ENCODE data around the gene INTS13. TPM values are rescaled to one million over a fixed set of nuclear protein-coding genes. Genes with fewer than 3 reads are reported as not detected.

INTS13 gene
- total and polyA plus RNA-seq, 2 of the 8 experiments (the other 6 are each of a cell fraction or from before 2014, with no cell fraction given): 20.5 to 58.2 TPM

- Histone ChIP-seq H4K20me1 (replicated peaks in 1 of 2; ENCODE audit: control insufficient read depth in 1 of 2, insufficient read depth in 2 of 2, low read length in 2 of 2) (no peaks in the 10 kb centered on the region), H4K91ac (replicated peaks; ENCODE audit: insufficient read length, low read length) (no peak overlapping the region), H3K27me3 (replicated peaks in 1 of 4; ENCODE audit: control insufficient read depth in 3 of 4, extremely low read depth in 1 of 4, insufficient read depth in 3 of 4, low read length in 3 of 4) (no peaks in the 10 kb centered on the region), H3K14ac (ENCODE audit: insufficient read length) (no peak overlapping the region), H2BK12ac (ENCODE audit: low read depth, low read length) (no peak overlapping the region), H3K18ac (ENCODE audit: extremely low read depth, low read length) (no peak overlapping the region), H3K9me3 (ENCODE audit: insufficient read depth in 2 of 2, low read depth in 1 of 2, low read length in 1 of 2) (no peaks in the 10 kb centered on the region), H3K4me2 (ENCODE audit: insufficient read depth in 1 of 2, low read depth in 2 of 2, low read length in 2 of 2) (no peak overlapping the region), H4K8ac (ENCODE audit: extremely low read depth, insufficient read depth, low read length) (no peak overlapping the region), H3K79me2 (ENCODE audit: control insufficient read depth in 1 of 2, insufficient read depth in 2 of 2, low read length in 2 of 2) (no peaks in the 10 kb centered on the region), H3K36me3 (ENCODE audit: control insufficient read depth in 2 of 4, insufficient read depth in 4 of 4, low read length in 3 of 4) (no peaks in the 10 kb centered on the region), H2BK20ac (ENCODE audit: low read length) (no peak overlapping the region), H3K4me1 (replicated peaks in 1 of 4; ENCODE audit: control insufficient read depth in 3 of 4, insufficient read depth in 4 of 4, low read length in 3 of 4) (peaks cover 0 to 3% (median 0%) of the 10 kb centered on the region in 4 experiments; a peak in 1 of 7 replicates), H2BK5ac (ENCODE audit: low read depth, low read length) (no peak overlapping the region), H3K27ac (ENCODE audit: low read depth, low read length) (no peak overlapping the region), H3K23ac (ENCODE audit: insufficient read length) (no peak overlapping the region), H4K5ac (ENCODE audit: insufficient read length, low read depth, low read length) (no peak overlapping the region), H3K23me2 (ENCODE audit: low read depth, low read length) (no peaks in the 10 kb centered on the region; the same call in 1 of the 2 replicates), H2BK120ac (replicated peaks; ENCODE audit: low read depth, low read length) (no peak overlapping the region), H2AK5ac (ENCODE audit: low read depth, low read length) (no peak overlapping the region), H2BK15ac (ENCODE audit: low read length) (no peak overlapping the region), H2AFZ (ENCODE audit: low read length) (0 out of 2 replicates have a peak overlapping the region, but pooled peaks have one; percentile 15), H3K4me3 (ENCODE audit: extremely low read depth in 1 of 4, insufficient read depth in 2 of 4, low read depth in 3 of 4, low read length in 4 of 4) (no peak overlapping the region), H3K9ac (replicated peaks in 1 of 4; ENCODE audit: extremely low read depth in 1 of 4, low read depth in 3 of 4, low read length in 3 of 4) (no peak overlapping the region), H3K4ac (replicated peaks; ENCODE audit: insufficient read length, low read depth, low read length) (no peak overlapping the region), H3K79me1 (ENCODE audit: low read depth, low read length) (no peaks in the 10 kb centered on the region), H3K56ac (replicated peaks; ENCODE audit: insufficient read length, low read depth, low read length) (no peak overlapping the region)
- POLR2A ChIA-PET (ENCODE audit: partially characterized antibody): interaction anchor here (0.5 kb wide), 1 partner anchor 225 kb away, joined by 3 read pairs; no protein-coding TSS in a partner anchor
- FAIRE-seq: no peak
- TF ChIP-seq SIN3A (conservative IDR thresholded peaks at IDR 0.05 in 1 of 2, IDR thresholded peaks at IDR 0.05 in 1 of 2; ENCODE audit: low read depth in 1 of 2, low read length in 2 of 2) (no peak), CHD1 (IDR thresholded peaks at IDR 0.05; ENCODE audit: low read depth, low read length) (no peak), JUND (IDR thresholded peaks at IDR 0.05; ENCODE audit: low read length) (no peak), GTF2F1 (IDR thresholded peaks at IDR 0.05; ENCODE audit: borderline replicate concordance, low read depth, low read length) (no peak), BRCA1 (IDR thresholded peaks at IDR 0.05; ENCODE audit: low read depth, low read length) (no peak), TCF12 (IDR thresholded peaks at IDR 0.05; ENCODE audit: low read depth, low read length) (no peak), CHD2 (IDR thresholded peaks at IDR 0.05; ENCODE audit: low read length) (no peak), MAX (IDR thresholded peaks at IDR 0.05) (no peak), KDM4A (IDR thresholded peaks at IDR 0.05; ENCODE audit: low read depth, low read length, severe bottlenecking) (no peak), GABPA (IDR thresholded peaks at IDR 0.05; ENCODE audit: borderline replicate concordance, insufficient read depth, low read length) (no peak)
- CTCF ChIA-PET (ENCODE audit: partially characterized antibody): interaction anchor here (0.9 to 2.4 kb wide), 8 partner anchors 8 to 33 kb away, joined by 3 to 9 read pairs (median 6); no protein-coding TSS in a partner anchor
- WGBS, 2 experiments (ENCODE audit: extremely low coverage in 1 of 2, insufficient coverage in 1 of 2, insufficient read length in 1 of 2, insufficient replicate concordance in 2 of 2, low coverage in 1 of 2, low lambda C conversion rate in 2 of 2, missing lambda C conversion rate in 1 of 2): 78% methylated on average over 1 of the region's 1 CpG; no CpG with 5 or more reads in 1 of the 2 experiments
- DNase-seq (ENCODE audit: low read depth in 1 of 2, low spot score in 2 of 2): no peak
Measured at GRCh38 chr12:26855337-26855736, 82.4 kb downstream of the INTS13 start.
